Effector memory CD4-positive, alpha-beta T cell (primary cell): ENCODE measurements around the gene SGIP1.

Experiments used
- DNase-seq, 3 donors: peaks; one replicate each; pipeline ENCODE4 v3.0.0-alpha.2; 2020
- H3K27ac ChIP-seq: 2 replicates; pipeline ENCODE4 v1.7.0; 2013; ENCODE audit warnings: mild to moderate bottlenecking, low read length, moderate library complexity; ENCODE audit not compliant: insufficient read depth, poor library complexity, severe bottlenecking
- H3K27me3 ChIP-seq: replicated peaks from 2 replicates; pipeline ENCODE4 v1.7.0; 2013; ENCODE audit warnings: mild to moderate bottlenecking, low read length; ENCODE audit not compliant: insufficient read depth, control insufficient read depth, poor library complexity, severe bottlenecking
- H3K36me3 ChIP-seq: 2 replicates; pipeline ENCODE4 v1.7.0; 2013; ENCODE audit warnings: mild to moderate bottlenecking, low read length, moderate library complexity; ENCODE audit not compliant: control insufficient read depth, insufficient read depth
- H3K4me1 ChIP-seq: 2 replicates; pipeline ENCODE4 v1.7.0; 2013; ENCODE audit warnings: low read length, mild to moderate bottlenecking; ENCODE audit not compliant: control insufficient read depth, insufficient read depth, poor library complexity, severe bottlenecking
- H3K4me3 ChIP-seq: 2 replicates; pipeline ENCODE4 v1.7.0; 2013; ENCODE audit warnings: low read length, low read depth, mild to moderate bottlenecking; ENCODE audit not compliant: insufficient read depth, poor library complexity, severe bottlenecking
- H3K9me3 ChIP-seq: 2 replicates; pipeline ENCODE4 v1.7.0; 2013; ENCODE audit warnings: mild to moderate bottlenecking, low read length, moderate library complexity; ENCODE audit not compliant: control insufficient read depth

SGIP1 gene

DNA sequence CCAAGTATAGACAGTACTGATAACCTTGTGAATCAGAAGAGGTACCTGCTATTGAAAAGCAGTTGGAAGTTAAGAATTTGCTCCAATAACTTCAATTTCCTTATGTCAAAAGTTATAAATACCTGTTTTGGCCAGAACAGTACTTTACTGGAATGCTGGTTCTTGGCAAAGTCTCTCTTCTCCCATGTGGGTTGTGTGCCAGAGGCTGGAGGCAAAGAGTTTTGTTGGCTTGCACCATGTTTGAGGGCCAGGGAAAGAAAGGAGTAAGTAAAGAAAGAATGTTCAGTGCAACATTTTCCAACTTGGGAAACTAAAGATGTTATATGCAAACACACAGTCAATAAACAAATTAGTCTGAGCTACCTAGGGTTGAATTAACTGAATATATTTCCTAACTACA lies 151.3 kb downstream of the SGIP1 start:
- Histone ChIP-seq H3K4me1 (no peaks in the 10 kb centered on the region), H3K4me3 (no peak overlapping the region), H3K27ac (no peak overlapping the region), H3K9me3 (no peaks in the 10 kb centered on the region), H3K36me3 (no peaks in the 10 kb centered on the region), H3K27me3 (peaks cover 3% of the 10 kb centered on the region)
- no peak for DNase-seq

DNA sequence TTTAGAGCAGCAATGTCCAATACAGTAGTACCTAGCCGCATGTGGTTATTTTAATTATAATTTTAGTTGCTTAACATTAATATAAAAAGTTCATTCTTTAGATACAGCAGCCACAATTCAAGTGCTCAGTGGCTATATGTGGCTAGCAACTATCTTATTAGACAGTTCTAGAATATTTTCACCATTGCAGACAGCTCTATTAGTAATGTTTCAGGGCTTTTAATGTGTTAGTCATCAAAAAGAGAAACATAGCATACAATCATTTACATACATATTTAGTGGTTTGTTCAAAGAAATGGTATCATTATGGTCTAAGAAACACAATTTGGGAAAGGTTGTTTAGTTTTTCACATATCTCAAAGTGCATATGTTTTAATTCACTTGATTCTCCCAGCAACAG lies 151.7 kb downstream of the SGIP1 start:
- no peaks in the 10 kb centered on the region for H3K9me3 ChIP-seq
- DNase-seq = no peak
- no peak overlapping the region for H3K27ac ChIP-seq
- no peaks in the 10 kb centered on the region for H3K36me3 ChIP-seq
- H3K4me3 ChIP-seq = no peak overlapping the region
- peaks cover 3% of the 10 kb centered on the region for H3K27me3 ChIP-seq
- H3K4me1 ChIP-seq = no peaks in the 10 kb centered on the region

DNA sequence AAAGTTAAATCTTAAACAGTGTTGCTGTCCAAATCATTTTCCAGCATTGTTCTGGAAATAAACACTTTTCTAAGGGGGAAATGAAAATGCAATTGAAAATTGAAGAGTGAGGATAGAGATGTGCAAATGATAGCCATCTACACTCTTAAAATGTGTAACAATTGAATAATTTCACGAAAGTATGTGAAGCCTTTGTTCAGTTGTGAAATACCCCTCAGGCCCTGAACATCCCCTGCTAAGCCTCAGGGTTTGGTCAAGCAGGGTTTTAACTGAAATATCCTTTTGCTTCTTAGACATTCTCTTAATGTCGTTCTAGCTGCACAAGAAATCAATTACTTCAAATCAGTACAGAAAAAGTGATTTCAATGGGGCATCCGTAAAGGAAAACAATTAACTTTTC lies 152.5 kb downstream of the SGIP1 start:
- Histone ChIP-seq H3K36me3 (no peaks in the 10 kb centered on the region), H3K27ac (no peak overlapping the region), H3K4me1 (no peaks in the 10 kb centered on the region), H3K27me3 (peaks cover 3% of the 10 kb centered on the region), H3K4me3 (no peak overlapping the region), H3K9me3 (no peaks in the 10 kb centered on the region)
- DNase-seq = no peak

GRCh38 chr1:66687358-66687757 lies 153.4 kb downstream of the SGIP1 start:
- no peak overlapping the region for H3K4me3 ChIP-seq
- H3K9me3 ChIP-seq = no peaks in the 10 kb centered on the region
- H3K27me3 ChIP-seq = peaks cover 1% of the 10 kb centered on the region
- H3K36me3 ChIP-seq = no peaks in the 10 kb centered on the region
- H3K4me1 ChIP-seq = no peaks in the 10 kb centered on the region
- no peak overlapping the region for H3K27ac ChIP-seq
- no peak for DNase-seq

GRCh38 chr1:66690666-66691381 lies 156.9 kb downstream of the SGIP1 start:
- DNase-seq = no peak
- no peaks in the 10 kb centered on the region for H3K9me3 ChIP-seq
- H3K36me3 ChIP-seq = no peaks in the 10 kb centered on the region
- no peak overlapping the region for H3K4me3 ChIP-seq
- H3K4me1 ChIP-seq = no peaks in the 10 kb centered on the region
- no peak overlapping the region for H3K27ac ChIP-seq
- no peaks in the 10 kb centered on the region for H3K27me3 ChIP-seq

DNA sequence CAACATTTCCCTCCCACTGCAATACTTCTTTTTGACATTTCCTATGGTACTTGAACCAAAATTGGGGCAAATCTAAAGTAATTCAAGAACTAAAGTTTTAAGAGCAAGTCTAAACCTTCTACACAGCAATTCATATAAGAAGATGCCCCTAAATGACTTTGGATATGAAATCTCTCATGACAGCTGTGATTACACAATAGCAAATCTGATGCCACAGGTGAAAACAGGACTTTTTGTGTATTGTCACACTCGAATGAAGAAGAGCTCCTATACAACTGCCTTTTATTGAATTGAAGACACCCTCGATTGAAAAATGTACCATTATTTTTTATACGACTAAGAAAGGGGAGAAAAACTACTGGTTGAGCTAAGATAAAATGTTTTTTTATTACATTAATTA lies 158.7 kb downstream of the SGIP1 start:
- Histone ChIP-seq H3K36me3 (no peaks in the 10 kb centered on the region), H3K27ac (no peak overlapping the region), H3K4me3 (no peak overlapping the region), H3K27me3 (no peaks in the 10 kb centered on the region), H3K4me1 (no peaks in the 10 kb centered on the region), H3K9me3 (no peaks in the 10 kb centered on the region)
- no peak for DNase-seq

GRCh38 chr1:66693856-66694255 lies 159.9 kb downstream of the SGIP1 start:
- no peak for DNase-seq
- Histone ChIP-seq H3K4me1 (no peaks in the 10 kb centered on the region), H3K27me3 (no peaks in the 10 kb centered on the region), H3K9me3 (no peaks in the 10 kb centered on the region), H3K36me3 (no peaks in the 10 kb centered on the region), H3K4me3 (no peak overlapping the region), H3K27ac (no peak overlapping the region)

GRCh38 chr1:66695116-66695515 lies 161.2 kb downstream of the SGIP1 start:
- no peaks in the 10 kb centered on the region for H3K4me1 ChIP-seq
- no peak for DNase-seq
- H3K4me3 ChIP-seq = no peak overlapping the region
- H3K27ac ChIP-seq = no peak overlapping the region
- no peaks in the 10 kb centered on the region for H3K27me3 ChIP-seq
- no peaks in the 10 kb centered on the region for H3K9me3 ChIP-seq
- no peaks in the 10 kb centered on the region for H3K36me3 ChIP-seq

DNA sequence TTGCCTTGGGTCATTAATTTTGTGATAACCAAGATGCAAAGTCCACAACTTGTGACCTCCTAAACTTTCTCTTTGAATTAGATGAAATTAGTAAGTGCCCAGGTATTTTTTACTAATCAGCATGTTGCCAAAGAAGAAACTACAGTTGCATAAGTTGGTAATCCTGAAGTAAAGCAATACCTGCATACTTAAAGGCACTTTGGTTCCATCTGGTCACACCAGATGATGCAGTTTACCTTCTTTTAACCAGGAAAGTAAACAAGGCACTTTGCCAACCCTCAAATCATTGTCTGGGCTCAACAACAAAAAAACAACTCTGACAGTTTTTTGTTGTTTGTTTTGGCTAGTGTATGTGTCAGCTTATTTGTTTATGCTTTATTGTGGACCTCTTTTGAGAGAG lies 162.8 kb downstream of the SGIP1 start:
- no peaks in the 10 kb centered on the region for H3K9me3 ChIP-seq
- no peaks in the 10 kb centered on the region for H3K27me3 ChIP-seq
- no peak overlapping the region for H3K27ac ChIP-seq
- no peaks in the 10 kb centered on the region for H3K4me1 ChIP-seq
- no peak for DNase-seq
- no peak overlapping the region for H3K4me3 ChIP-seq
- no peaks in the 10 kb centered on the region for H3K36me3 ChIP-seq

GRCh38 chr1:66699213-66699612 lies 165.3 kb downstream of the SGIP1 start:
- no peaks in the 10 kb centered on the region for H3K4me1 ChIP-seq
- no peaks in the 10 kb centered on the region for H3K9me3 ChIP-seq
- no peak for DNase-seq
- no peaks in the 10 kb centered on the region for H3K36me3 ChIP-seq
- H3K27ac ChIP-seq = no peak overlapping the region
- no peak overlapping the region for H3K4me3 ChIP-seq
- no peaks in the 10 kb centered on the region for H3K27me3 ChIP-seq
